ENCODE results near the gene RAP1A.

The RAP1A gene

GRCh38 chr1:111618081-111618480 is 1.5 kb upstream of the RAP1A start:
- no peaks in the 10 kb centered on the region for H3K36me3 ChIP-seq (ENCODE audit: insufficient read depth)
- no peak overlapping the region for H3K4me3 ChIP-seq (IDR thresholded peaks at IDR 0.05; ENCODE audit: insufficient read depth, low read depth, low read length)
- no peak overlapping the region for H2AFZ ChIP-seq (ENCODE audit: low read depth)
- no peak overlapping the region for H3K9ac ChIP-seq
- H3K4me1 ChIP-seq (ENCODE audit: low read depth, poor library complexity, severe bottlenecking): peaks cover 65% of the 10 kb centered on the region
- no peaks in the 10 kb centered on the region for H4K20me1 ChIP-seq (ENCODE audit: insufficient read depth)
- peaks cover 28% of the 10 kb centered on the region for H3K79me2 ChIP-seq (ENCODE audit: insufficient read depth, low read depth)
- no peak for TF ChIP-seq CTCF (conservative IDR thresholded peaks at IDR 0.05; ENCODE audit: low read depth, low read length)
- H3K4me2 ChIP-seq: peak overlapping the region; percentile 29; the same call in 1 of the 2 replicates
- no peak overlapping the region for H3K27ac ChIP-seq
- no peaks in the 10 kb centered on the region for H3K27me3 ChIP-seq (ENCODE audit: insufficient read depth, low read depth)

DNA sequence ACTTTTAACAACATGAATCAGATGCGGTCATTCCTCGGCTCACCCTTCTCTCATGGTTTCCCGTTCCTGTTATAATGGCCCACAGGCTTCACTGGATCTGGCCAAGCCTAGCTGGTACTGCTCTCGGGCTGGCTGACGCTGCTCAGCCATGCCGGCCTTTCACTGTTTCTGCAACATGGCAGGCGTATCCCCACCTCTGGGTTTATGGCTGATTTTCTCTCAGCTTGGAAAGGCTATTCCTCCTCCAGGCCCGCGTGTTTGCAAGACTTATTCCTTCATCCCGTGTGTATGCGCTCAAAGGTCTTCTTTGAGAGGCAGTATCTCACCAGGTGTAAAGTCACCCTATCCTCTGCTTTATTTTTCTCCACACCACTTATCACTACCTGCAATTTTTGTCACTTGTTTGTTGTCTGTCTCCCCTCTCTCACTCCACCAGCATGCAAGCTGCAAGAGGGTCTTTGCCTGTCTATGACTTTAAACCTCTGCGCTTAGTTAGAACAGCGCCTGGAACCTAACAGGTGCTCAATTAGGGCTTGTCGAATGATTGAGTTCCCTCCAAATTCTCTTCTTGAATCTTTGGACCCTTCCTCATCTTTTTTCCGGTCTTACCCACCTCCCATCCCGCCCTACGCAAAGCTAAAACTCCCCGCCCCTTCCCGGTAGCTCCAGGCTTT is 491 bp upstream of the RAP1A start:
- Histone ChIP-seq H3K27ac (no peak overlapping the region), H2AFZ (ENCODE audit: low read depth) (peak overlapping the region; percentile 52; the same call in 1 of the 2 replicates), H3K79me2 (ENCODE audit: insufficient read depth, low read depth) (peaks cover 38% of the 10 kb centered on the region), H3K36me3 (ENCODE audit: insufficient read depth) (no peaks in the 10 kb centered on the region), H3K27me3 (ENCODE audit: insufficient read depth, low read depth) (no peaks in the 10 kb centered on the region), H3K9ac (no peak overlapping the region; the same call in 1 of the 2 replicates), H3K4me1 (ENCODE audit: low read depth, poor library complexity, severe bottlenecking) (peaks cover 75% of the 10 kb centered on the region), H3K4me2 (peak overlapping the region; percentile 55), H3K4me3 (IDR thresholded peaks at IDR 0.05; ENCODE audit: insufficient read depth, low read depth, low read length) (no peak overlapping the region), H4K20me1 (ENCODE audit: insufficient read depth) (no peaks in the 10 kb centered on the region)
- no peak for TF ChIP-seq CTCF (conservative IDR thresholded peaks at IDR 0.05; ENCODE audit: low read depth, low read length)

DNA sequence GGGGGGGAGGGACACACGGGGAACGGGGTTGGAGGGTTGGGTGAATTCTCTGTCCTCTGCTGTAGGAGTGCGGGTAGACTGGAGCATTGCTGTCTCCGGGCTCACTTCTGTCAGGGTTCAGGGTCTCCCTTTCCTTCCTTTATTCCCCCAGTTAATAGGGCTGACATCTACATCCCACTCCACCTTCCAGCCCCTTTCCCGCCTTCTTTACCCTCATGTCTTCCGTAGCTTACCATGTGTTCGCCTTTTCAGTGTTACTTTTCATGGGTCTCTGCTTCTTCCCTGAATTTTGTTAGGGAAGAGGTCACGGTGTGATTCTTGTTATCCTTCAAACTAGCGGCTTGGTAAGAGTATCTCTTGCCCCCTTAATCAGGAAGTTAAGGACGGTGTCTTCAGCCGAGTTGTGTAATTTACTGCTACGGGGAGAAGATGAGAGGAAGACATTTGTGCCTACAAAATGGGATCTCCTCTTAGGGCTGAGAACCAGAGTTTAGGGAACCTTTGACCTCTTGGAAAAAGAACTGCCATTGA is 917 bp downstream of the RAP1A start:
- H3K4me3 ChIP-seq (IDR thresholded peaks at IDR 0.05; ENCODE audit: insufficient read depth, low read depth, low read length): no peak overlapping the region
- H3K27me3 ChIP-seq (ENCODE audit: insufficient read depth, low read depth): no peaks in the 10 kb centered on the region
- TF ChIP-seq CTCF (conservative IDR thresholded peaks at IDR 0.05; ENCODE audit: low read depth, low read length): no peak
- peak overlapping the region; percentile 68 for H3K27ac ChIP-seq
- H3K4me2 ChIP-seq: peak overlapping the region; percentile 77
- peaks cover 81% of the 10 kb centered on the region for H3K4me1 ChIP-seq (ENCODE audit: low read depth, poor library complexity, severe bottlenecking)
- no peak overlapping the region for H2AFZ ChIP-seq (ENCODE audit: low read depth)
- H3K9ac ChIP-seq: peak overlapping the region; percentile 71
- H3K36me3 ChIP-seq (ENCODE audit: insufficient read depth): no peaks in the 10 kb centered on the region
- H4K20me1 ChIP-seq (ENCODE audit: insufficient read depth): no peaks in the 10 kb centered on the region
- peaks cover 52% of the 10 kb centered on the region for H3K79me2 ChIP-seq (ENCODE audit: insufficient read depth, low read depth)

DNA sequence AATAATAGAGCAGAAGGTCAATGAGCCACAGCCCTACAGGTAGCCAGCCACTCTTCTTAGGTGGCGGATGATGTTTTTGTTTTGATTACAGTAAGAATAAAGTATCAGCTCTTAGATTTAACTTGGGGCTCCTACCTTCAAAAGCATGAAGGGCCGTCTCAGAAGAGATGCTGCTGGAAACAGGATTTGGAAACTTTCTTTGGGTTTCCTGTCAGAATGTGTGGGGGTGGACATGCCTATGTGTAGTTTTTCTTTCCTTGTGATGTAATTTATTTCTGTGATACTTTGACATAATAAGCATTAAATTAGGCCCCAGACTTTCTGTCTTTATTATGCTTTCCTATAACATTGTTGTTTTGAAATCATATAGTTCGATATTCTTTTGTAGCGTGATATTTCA is 1.5 kb downstream of the RAP1A start:
- Histone ChIP-seq H3K4me3 (IDR thresholded peaks at IDR 0.05; ENCODE audit: insufficient read depth, low read depth, low read length) (no peak overlapping the region), H4K20me1 (ENCODE audit: insufficient read depth) (no peaks in the 10 kb centered on the region), H3K79me2 (ENCODE audit: insufficient read depth, low read depth) (peaks cover 58% of the 10 kb centered on the region), H3K27me3 (ENCODE audit: insufficient read depth, low read depth) (no peaks in the 10 kb centered on the region), H3K9ac (peak overlapping the region; percentile 71), H3K27ac (peak overlapping the region; percentile 68), H3K4me2 (peak overlapping the region; percentile 77), H3K4me1 (ENCODE audit: low read depth, poor library complexity, severe bottlenecking) (peaks cover 81% of the 10 kb centered on the region), H2AFZ (ENCODE audit: low read depth) (no peak overlapping the region), H3K36me3 (ENCODE audit: insufficient read depth) (no peaks in the 10 kb centered on the region)
- no peak for TF ChIP-seq CTCF (conservative IDR thresholded peaks at IDR 0.05; ENCODE audit: low read depth, low read length)

Measured in KMS-11 (cell line).